Activated CD4-positive, CD25-positive, alpha-beta regulatory T cell treated with anti-CD3 and anti-CD28 coated beads, Interleukin-2, amount 50 U/mL, for 72 hours (primary cell): ENCODE results near the gene CHSY3.

Experiments
- DNase-seq: peaks from one replicate; pipeline ENCODE4 v3.0.0; 2021

The CHSY3 gene

DNA sequence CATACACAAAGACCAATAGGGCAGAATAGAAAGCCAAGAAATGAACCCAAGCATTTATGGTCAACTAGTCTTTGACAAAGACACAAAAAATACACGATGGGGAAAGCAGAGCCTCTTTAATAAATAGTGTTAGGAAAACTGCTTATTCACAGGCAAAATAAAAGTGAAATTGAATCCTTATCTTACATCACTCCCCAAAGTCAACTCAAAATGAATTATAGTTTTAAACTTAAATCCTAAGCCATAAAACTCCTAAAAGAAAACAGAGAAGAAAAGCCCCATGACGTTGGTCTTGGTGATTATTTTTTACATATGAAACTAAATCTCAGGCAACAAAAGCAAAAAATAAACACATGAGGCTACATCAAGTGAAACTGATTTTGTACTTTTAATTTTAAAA is 46.8 kb downstream of the CHSY3 start:
- no peak for DNase-seq

GRCh38 chr5:129958581-129958980 is 54.3 kb downstream of the CHSY3 start:
- DNase-seq: no peak

GRCh38 chr5:129960831-129961230 is 56.6 kb downstream of the CHSY3 start:
- DNase-seq: no peak

DNA sequence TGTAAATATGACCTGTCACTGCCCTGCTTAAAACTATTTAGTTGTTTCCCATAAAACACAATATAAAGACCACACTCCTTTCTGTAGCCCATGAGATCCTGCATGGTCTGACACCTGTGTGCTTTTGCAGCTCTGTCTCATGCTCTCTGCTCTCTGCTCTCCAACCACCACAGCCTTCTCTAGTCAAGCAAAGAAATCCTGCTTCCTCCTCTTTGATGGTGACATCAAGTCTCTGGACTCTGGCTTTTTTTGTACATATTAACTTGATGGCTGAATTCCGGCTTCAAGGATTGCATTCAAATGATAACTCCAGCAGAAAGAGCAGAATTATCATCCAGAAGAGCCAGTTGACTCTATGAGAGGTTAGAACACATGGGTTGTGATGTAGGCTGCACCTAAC is 58.2 kb downstream of the CHSY3 start:
- no peak for DNase-seq

DNA sequence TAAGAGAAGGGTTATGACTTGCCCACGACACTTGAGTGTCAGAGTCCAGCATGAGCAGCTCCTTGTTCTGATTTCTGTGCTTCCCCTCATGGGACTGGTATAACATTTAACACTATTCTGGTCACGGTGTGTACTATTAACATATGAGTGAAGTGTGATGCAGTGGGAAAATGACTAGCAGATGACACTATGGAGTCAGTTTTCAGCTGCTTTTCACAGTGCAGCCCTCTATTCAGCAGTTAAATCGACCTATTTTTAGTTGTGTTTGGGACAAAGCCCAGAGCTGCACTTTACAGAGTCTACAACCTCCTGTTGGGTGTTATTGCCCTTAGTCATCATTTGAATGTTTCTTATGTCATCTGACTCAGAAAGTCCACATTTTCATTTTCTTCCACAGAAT is 59.1 kb downstream of the CHSY3 start:
- no peak for DNase-seq

DNA sequence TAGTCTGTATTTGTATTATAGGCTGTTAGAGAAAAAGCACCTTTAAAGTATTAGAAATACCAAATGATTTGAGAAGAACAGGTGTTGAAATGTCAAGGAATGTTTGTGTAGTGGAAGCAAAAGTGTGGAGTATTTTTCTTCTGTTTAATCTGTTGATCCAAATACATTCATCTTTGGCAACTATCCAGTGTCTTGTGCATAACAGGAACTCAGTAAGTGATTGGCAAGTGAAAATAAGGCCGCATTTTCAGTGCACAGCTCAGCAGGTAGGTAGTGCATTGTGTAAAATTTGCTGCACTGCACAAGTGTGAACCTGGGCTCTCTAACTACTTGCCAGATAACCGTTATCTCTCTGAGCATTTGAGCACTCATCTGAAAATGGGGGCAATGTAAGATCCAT is 61.8 kb downstream of the CHSY3 start:
- no peak for DNase-seq

DNA sequence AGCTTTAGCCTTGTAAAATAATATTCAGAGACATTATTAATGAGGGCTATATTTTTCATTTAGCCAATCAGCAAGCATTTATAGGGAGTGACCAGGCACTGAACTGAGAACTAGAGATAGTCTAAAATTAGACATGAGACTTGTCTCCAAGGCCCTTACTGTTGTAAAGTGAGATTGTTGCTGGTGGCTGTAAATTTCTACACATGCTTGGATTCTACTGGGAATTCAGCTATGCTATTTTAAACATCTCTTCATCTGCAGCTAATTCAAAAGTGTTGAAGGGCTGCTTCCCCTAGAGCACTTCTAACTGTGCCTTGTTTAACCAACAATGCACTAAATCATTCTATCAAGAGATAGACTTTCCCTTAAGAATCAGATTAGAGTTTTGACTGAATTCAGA is 67.4 kb downstream of the CHSY3 start:
- DNase-seq: no peak

- DNase-seq: no peak
These were observed 68.3 kb downstream of the CHSY3 start for GRCh38 chr5:129972465-129973141.

DNA sequence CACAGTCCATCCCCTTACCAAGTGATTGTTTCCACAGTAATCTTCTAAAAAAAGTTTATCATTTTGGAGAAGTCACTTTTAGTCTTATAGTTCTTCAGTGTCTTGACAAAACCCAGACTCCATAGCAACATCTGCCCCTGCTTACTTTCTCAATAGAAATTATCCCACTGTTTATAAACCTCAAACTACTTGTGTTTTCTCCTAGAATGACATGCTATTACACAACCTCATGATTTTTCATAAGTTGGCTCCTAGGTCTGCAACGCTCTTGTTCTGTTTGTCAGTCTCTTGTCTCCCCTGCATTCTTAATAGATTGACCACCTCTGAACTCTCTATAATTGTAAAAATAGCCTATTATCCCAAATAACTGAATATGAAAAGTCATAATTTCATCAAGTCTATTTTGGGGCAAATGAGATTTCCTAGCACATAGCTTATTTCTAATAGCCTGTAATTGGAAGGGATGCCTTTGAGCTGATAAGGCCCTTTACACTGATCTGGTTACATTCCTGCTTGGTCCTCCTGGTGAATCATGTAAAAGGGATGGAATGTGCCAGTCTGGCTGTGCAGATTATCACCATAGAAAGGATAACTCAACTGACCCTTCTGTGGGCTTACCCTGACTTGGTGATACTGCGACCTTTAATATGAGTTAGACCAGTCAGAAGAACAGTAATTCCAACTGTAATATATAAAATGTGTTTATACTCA is 69.6 kb downstream of the CHSY3 start:
- no peak for DNase-seq

GRCh38 chr5:129977810-129978209 is 73.5 kb downstream of the CHSY3 start:
- no peak for DNase-seq

DNA sequence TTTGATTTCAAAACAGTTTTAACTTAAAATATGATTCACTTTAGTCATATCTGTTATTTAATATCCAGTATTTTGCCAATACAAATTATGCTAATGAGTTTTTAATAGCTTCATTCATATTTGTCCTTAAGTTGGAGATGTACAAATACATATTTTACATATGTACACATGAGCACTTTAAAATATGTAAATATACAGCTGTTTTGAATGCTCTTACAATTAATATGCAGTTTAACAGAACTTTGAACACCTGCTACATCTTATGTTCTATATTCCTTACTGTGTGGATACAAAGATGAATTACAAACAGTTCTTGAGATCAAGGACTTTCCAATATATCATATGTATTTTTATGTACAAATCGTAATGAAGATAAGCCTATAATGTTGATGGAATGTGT is 74.0 kb downstream of the CHSY3 start:
- no peak for DNase-seq

GRCh38 chr5:129988453-129988852 is 84.2 kb downstream of the CHSY3 start:
- no peak for DNase-seq

- DNase-seq: no peak
These were observed 87.5 kb downstream of the CHSY3 start for GRCh38 chr5:129991780-129992179.

DNA sequence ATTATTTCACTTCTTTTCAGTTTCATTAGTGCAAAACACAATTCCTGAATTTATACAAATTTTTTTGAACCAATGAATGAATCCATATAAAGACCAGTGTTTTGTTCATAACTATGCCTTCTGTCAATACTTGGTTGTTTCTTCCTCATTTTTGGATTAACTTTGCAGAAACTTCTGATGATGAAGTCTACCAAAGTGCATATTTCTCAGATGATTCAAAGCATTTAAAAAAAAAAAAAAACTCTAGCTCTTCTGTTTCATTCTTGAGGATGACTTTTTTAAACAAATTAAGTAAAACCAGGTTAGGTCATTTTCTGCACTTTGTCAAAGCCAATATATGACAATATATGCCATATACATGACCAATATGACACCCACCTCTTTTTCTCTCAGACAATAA is 92.6 kb downstream of the CHSY3 start:
- DNase-seq: no peak

DNA sequence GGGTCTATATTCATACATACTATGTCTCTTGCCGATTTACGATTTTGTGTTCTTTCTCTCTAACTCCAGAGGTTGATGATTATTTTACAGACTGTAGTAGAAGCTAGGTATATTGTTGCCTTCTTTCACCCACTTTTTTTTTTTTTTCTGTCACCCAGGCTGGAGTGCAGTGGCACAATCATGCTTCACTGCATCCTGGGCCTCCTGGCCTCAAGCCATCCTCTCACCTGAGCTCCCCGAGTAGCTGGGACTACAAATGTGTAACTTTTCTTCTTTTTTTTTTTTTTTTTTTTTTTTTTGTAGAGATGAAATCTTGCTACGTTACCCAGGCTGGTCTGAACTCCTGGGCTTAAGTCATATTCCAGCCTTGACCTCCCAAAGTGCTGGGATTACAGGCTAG is 96.2 kb downstream of the CHSY3 start:
- DNase-seq: no peak

DNA sequence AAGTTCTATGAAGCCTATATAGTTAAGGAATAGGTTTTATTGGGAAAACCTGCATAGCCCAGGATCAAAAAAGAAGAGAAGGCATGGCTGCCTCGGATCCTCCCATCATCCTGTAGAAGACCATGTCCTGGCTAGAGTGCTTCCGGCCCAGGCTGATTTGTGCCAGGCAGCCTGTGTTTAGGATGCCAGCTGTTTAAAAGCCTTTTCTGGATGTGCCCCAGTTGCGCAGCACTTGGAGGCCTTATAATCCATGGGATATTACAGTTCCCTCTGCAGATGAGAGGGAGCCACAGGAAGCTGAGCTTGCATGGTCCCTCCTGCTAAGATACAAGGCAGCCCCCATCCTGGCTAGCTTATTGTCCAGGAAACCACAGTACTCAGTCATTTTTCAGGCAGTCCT is 97.9 kb downstream of the CHSY3 start:
- no peak for DNase-seq

DNA sequence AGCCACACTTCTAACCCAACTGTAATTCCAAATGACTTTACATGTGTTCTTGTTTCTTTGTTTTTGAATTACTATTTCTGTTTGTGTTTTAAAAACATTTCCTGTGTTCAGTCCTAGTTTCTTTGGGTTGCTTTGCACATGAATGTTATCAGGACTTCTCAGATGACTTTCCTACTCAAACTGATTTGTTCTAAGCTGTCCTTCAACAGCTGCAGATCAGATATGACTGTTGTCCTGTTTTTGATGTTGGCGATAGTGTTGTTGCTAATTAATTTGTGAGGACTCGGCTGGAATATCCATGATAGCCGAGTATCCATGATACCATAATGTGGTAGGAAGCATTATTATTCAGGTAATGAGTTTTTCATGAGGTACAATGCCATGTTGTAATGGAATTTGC is 98.6 kb downstream of the CHSY3 start:
- no peak for DNase-seq

DNA sequence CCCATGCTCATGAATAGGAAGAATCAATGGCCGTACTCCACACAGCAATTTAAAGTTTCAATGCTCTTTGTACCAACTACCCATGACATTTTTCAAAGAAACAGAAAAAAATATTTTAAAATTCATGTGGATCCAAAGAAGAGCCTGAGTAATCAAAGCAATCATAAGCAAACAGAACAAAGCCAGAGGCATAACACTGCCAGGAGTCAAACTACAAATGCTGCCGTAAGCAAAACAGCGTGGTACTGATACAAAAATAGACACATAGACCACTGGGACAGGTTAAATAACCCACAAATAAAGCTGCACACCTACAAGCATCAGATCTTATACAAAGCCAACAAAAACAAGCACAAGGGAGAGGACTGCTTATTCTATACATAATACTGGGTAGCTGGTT is 107.7 kb downstream of the CHSY3 start:
- no peak for DNase-seq

DNA sequence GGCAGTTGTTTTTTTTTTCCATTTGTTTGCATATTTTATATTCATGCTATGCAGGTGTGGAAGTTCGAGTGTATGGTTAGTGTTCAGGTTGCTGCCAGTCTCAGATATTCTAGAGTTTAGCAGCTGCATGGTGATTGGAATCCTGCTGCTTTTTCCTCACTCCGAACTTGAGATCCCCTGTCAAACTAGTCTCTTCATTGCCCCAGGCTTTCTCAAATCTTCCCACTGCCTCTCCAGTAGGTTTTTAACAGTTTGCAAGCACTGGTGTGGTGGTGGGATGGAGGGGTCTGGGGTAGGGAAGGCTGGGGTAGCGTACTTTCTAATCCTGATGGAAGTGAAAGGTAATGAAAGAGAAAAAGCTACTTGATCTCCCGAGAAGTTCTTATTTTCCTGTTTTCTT is 112.9 kb downstream of the CHSY3 start:
- no peak for DNase-seq

DNA sequence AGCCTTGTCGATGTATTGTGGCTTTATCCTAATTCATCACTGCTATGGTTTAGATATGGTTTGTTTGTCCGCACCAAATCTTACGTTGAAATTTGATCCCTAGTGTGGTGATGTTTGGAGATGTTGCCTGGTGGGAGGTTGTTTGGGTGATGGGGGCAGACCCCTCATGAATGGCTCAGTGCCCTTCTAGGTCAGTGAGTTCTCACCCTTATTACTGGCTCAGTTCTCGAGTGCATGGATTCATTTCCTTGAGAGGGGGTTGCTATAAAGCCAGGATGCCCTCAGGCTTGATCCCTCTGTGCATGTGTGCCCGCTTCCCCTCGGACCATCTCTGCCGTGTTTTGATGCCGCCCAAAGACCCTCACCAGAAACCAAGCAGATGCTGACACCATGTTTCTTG is 114.4 kb downstream of the CHSY3 start:
- no peak for DNase-seq

- no peak for DNase-seq
These were observed 116.7 kb downstream of the CHSY3 start for GRCh38 chr5:130021000-130021399.

- DNase-seq: no peak
These were observed 117.6 kb downstream of the CHSY3 start for GRCh38 chr5:130021876-130022275.

- DNase-seq: no peak
These were observed 119.3 kb downstream of the CHSY3 start for GRCh38 chr5:130023604-130024003.

DNA sequence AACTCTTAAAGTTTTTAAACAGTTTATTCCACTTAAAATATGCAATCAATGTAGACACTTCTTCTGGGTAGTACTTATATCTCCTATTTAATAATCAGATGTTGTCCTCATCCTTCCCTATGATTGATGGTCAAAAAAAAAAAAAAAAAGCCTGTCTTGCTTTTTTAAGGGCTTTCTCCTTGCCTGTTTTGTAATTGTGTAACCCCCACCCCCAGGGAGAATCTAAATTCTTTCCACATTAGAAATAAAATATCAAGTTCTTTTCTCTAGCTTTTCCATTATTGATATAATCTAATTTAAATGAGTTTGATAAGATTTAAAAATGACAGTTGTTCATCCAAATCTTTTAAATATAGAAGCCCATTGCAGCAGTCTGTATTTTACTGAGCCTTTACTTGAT is 119.7 kb downstream of the CHSY3 start:
- DNase-seq: no peak

DNA sequence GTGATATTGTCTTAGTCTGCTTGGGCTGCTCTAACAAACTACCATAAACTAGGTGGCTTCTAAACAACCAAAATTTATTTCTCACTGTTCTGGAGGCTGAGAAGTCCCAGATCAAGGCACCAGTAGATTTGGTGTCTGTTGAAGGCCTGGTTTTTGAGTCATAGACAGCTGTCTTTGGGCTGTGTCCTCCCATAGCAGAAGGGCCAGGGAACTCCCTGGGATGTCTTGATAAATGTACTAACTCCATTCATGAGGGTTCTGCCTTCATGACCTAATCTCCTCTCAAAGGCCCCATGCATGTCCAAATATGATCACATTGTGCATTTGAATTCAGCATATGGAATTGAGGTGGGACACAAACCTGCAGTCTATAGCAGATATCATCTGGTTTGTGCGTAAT is 121.2 kb downstream of the CHSY3 start:
- no peak for DNase-seq
